Kidney epithelial cell (primary cell): ENCODE measurements around the gene CDKN2AIPNL. TPM values are rescaled to one million over a fixed set of nuclear protein-coding genes. Genes with fewer than 3 reads are reported as not detected.

ENCODE experiments used
- DNase-seq: peaks from one replicate; pipeline ENCODE4 v3.0.0-alpha.2; 2010; ENCODE audit warnings: low read depth
- H3K27me3 ChIP-seq: 2 replicates; pipeline ENCODE4 v1.6.0; 2011; ENCODE audit warnings: low read length; ENCODE audit not compliant: control insufficient read depth, insufficient read depth
- H3K36me3 ChIP-seq: 2 replicates; pipeline ENCODE4 v1.5.1; 2011; ENCODE audit warnings: low read length; ENCODE audit not compliant: control insufficient read depth, insufficient read depth
- H3K4me3 ChIP-seq: 2 replicates; pipeline ENCODE4 v1.5.1; 2011; ENCODE audit warnings: low read depth, mild to moderate bottlenecking, control low read depth, low read length
- CTCF ChIP-seq: IDR thresholded peaks from 2 replicates; pipeline ENCODE4 v1.5.1; 2011; ENCODE audit warnings: mild to moderate bottlenecking, moderate library complexity, low read length, control low read depth, inconsistent platforms; ENCODE audit not compliant: insufficient read depth, poor library complexity, severe bottlenecking
- total RNA-seq: library from RNA; depleted of rRNA; stranded (reverse); fragments of >200 nt; gene quantifications from 2 replicates; pipeline ENCODE4 v1.2.3, GENCODE V29; 2015

Gene CDKN2AIPNL
- total RNA-seq, 1 donor from 2014 or later, result 28.3 TPM

- H3K36me3 ChIP-seq, result no peaks in the 10 kb centered on the region
- H3K4me3 ChIP-seq, result no peak overlapping the region
- no peaks in the 10 kb centered on the region for H3K27me3 ChIP-seq
- no peak for DNase-seq
- no peak for TF ChIP-seq CTCF
These were observed 8.7 kb upstream of the CDKN2AIPNL start for GRCh38 chr5:134420343-134420742.

- no peak for DNase-seq
- H3K4me3 ChIP-seq, result no peak overlapping the region
- TF ChIP-seq CTCF, result no peak
- H3K36me3 ChIP-seq, result no peaks in the 10 kb centered on the region
- no peaks in the 10 kb centered on the region for H3K27me3 ChIP-seq
These were observed 7.3 kb upstream of the CDKN2AIPNL start for GRCh38 chr5:134418958-134419357.

- no peaks in the 10 kb centered on the region for H3K36me3 ChIP-seq
- H3K4me3 ChIP-seq, result no peak overlapping the region
- H3K27me3 ChIP-seq, result no peaks in the 10 kb centered on the region
- no peak for TF ChIP-seq CTCF
- no peak for DNase-seq
These were observed 6.0 kb upstream of the CDKN2AIPNL start for GRCh38 chr5:134417707-134418106.

GRCh38 chr5:134413046-134413445 lies 1.4 kb upstream of the CDKN2AIPNL start:
- Histone ChIP-seq H3K27me3 (no peaks in the 10 kb centered on the region), H3K4me3 (no peak overlapping the region), H3K36me3 (no peaks in the 10 kb centered on the region)
- TF ChIP-seq CTCF, result no peak
- no peak for DNase-seq

GRCh38 chr5:134411228-134411545 lies 494 bp downstream of the CDKN2AIPNL start:
- DNase-seq, result no peak
- Histone ChIP-seq H3K4me3 (peak overlapping the region; percentile 96), H3K27me3 (no peaks in the 10 kb centered on the region), H3K36me3 (no peaks in the 10 kb centered on the region)
- no peak for TF ChIP-seq CTCF

GRCh38 chr5:134410822-134411221 lies 859 bp downstream of the CDKN2AIPNL start:
- Histone ChIP-seq H3K36me3 (no peaks in the 10 kb centered on the region), H3K4me3 (peak overlapping the region; percentile 96), H3K27me3 (no peaks in the 10 kb centered on the region)
- DNase-seq, result no peak
- no peak for TF ChIP-seq CTCF
